ENCODE data around the gene PSMD2.
A peak's percentile ranks its signal among the peaks of the same experiment; 100 is the strongest.

PSMD2 gene

DNA sequence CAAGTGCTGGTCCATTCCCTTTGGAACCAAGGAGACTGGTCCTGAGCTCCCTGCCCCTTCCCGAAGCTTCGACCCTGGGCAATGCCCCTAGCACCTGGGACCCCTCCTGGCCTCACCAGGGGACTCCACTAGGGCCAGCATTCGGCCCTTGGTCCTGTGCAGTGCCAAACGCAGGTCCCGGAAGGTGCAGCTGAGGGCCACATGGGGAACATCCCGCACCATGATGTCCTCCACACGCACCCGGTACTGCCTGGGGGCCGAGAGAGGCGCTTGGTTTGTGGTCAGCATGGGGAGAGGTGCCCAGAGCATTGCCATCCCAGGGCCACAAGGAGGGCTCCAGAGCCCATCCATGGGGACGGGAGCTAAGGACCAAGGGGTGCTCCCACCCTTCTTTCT, 54.5 kb downstream of the PSMD2 start:
- TF ChIP-seq, protein P1, sequence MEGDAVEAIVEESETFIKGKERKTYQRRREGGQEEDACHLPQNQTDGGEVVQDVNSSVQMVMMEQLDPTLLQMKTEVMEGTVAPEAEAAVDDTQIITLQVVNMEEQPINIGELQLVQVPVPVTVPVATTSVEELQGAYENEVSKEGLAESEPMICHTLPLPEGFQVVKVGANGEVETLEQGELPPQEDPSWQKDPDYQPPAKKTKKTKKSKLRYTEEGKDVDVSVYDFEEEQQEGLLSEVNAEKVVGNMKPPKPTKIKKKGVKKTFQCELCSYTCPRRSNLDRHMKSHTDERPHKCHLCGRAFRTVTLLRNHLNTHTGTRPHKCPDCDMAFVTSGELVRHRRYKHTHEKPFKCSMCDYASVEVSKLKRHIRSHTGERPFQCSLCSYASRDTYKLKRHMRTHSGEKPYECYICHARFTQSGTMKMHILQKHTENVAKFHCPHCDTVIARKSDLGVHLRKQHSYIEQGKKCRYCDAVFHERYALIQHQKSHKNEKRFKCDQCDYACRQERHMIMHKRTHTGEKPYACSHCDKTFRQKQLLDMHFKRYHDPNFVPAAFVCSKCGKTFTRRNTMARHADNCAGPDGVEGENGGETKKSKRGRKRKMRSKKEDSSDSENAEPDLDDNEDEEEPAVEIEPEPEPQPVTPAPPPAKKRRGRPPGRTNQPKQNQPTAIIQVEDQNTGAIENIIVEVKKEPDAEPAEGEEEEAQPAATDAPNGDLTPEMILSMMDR (conservative IDR thresholded peaks at IDR 0.05; ENCODE audit: low read length) = no peak
- no peak overlapping the region for H3K4me3 ChIP-seq (ENCODE audit: low read length)
- DNase-seq (ENCODE audit: low read depth) = no peak

- no peak for DNase-seq (ENCODE audit: low read depth)
- no peak overlapping the region for H3K4me3 ChIP-seq (ENCODE audit: low read length)
- TF ChIP-seq, protein P1 (conservative IDR thresholded peaks at IDR 0.05; ENCODE audit: low read length) = peak; percentile 68
These were observed 55.2 kb downstream of the PSMD2 start for GRCh38 chr3:184354121-184354728.

DNA sequence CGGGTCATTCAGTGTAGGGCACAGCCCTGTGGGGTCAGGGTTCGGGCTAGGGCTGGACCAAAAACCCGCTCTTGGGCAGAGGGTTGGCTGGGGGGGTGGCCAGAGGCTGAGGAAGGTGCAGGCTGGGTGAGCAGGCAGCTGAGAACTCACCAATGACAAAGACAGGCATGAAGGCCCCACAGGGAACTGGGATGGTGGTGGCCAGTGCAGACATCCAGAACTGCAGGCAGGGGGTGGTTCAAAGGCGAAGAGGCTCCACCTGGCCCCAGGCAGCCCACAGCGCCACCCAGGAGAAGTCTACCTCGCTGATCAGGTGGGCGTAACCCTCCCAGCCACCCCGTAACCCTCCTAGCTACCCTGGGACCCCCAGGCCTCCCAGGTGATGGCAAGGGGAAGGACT, 55.7 kb downstream of the PSMD2 start:
- no peak overlapping the region for H3K4me3 ChIP-seq (ENCODE audit: low read length)
- TF ChIP-seq, protein P1 (conservative IDR thresholded peaks at IDR 0.05; ENCODE audit: low read length) = no peak
- no peak for DNase-seq (ENCODE audit: low read depth)

DNA sequence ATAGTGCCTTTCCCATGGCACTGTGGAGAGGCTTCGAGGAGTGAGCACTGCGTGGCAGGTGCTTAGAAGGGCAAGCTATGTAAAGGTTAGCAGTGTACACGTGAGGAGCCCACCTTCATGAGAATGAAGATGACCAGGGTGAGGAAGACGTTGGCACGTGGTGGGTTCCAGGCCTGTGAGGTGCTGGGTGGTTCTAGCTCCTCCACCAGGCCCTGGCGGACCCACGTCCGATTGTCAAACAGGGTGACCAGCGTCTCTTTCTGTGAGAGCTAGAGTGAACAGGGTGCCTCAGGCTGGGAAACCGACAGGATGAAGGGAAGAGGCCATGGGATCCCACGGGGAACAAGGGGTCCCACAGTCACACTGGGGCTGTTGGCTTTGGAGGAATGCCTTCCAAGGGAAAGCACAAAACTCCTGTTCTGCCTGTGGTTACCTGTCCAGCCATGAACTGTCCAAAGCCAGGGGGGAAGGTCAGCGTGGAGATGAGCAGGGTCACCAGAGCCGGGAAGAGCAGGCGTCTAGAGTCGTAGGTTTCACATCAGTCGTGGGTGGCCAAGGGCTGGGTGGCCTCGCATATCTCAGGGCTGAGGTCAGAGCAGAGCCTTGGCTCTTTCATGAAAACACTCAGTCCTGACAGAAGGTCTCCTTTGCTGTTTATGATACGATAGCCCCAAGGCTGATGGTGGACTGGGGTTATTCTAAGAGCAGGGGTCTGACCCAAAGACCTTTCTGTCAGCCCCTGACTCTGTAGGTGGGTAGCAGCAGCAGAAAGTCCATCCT, 56.4 kb downstream of the PSMD2 start:
- DNase-seq (ENCODE audit: low read depth) = peak; percentile 29
- no peak overlapping the region for H3K4me3 ChIP-seq (ENCODE audit: low read length)
- TF ChIP-seq, protein P1 (conservative IDR thresholded peaks at IDR 0.05; ENCODE audit: low read length) = no peak

GRCh38 chr3:184357248-184358123, 58.4 kb downstream of the PSMD2 start:
- no peak overlapping the region for H3K4me3 ChIP-seq (ENCODE audit: low read length)
- no peak for DNase-seq (ENCODE audit: low read depth)
- TF ChIP-seq, protein P1 (conservative IDR thresholded peaks at IDR 0.05; ENCODE audit: low read length) = no peak

DNA sequence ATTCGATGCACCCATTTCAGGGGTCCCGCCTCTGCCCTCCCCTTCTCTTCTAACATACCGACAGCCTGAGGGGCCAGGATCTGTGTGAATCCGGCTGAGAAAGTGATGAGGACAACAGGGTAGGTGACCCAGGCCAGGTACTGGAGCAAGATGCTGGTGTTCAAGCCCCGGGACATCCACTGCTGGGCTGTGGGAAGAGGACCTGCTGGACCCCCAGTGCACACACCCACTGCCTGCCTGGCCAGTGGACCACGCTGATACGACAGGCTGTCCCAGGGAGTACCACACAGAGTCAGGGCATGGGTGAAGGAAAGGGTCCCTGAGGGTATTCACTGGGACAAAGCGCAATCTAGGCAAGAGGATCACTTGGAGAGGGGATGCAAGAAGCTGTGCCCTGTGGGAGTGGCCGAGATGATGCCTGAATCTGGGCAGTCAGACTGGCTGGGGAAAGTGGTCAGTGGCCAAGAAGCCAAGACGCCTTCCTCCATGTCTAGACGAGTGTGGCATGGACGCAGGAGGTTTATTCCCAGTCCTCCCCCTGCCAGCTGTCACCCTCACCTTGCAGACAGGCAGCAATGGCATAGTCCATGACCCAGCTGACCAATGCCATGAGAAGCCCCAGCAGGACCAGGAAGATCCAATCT, 59.2 kb downstream of the PSMD2 start:
- H3K4me3 ChIP-seq (ENCODE audit: low read length) = no peak overlapping the region
- TF ChIP-seq, protein P1 (conservative IDR thresholded peaks at IDR 0.05; ENCODE audit: low read length) = no peak
- no peak for DNase-seq (ENCODE audit: low read depth)

Measured in AG10803 (cell line).